ENCODE measurements around the gene DEK.

- TF ChIP-seq CTCF (IDR thresholded peaks at IDR 0.05; ENCODE audit: low read length): no peak
- no peak for TF ChIP-seq EZH2phosphoT487 (IDR thresholded peaks at IDR 0.05; ENCODE audit: low read length)
Observed at GRCh38 chr6:18241208-18242038, 22.9 kb downstream of the DEK start.
